Measurements from ENCODE around the gene HNRNPM.

Gene HNRNPM

GRCh38 chr19:8499048-8499833, 54.5 kb downstream of the HNRNPM start:
- in situ Hi-C loops (cut with MboI; ENCODE audit: low sequenced_read_pairs, unreplicated experiment), result no loop called here
- TF ChIP-seq, protein P1, sequence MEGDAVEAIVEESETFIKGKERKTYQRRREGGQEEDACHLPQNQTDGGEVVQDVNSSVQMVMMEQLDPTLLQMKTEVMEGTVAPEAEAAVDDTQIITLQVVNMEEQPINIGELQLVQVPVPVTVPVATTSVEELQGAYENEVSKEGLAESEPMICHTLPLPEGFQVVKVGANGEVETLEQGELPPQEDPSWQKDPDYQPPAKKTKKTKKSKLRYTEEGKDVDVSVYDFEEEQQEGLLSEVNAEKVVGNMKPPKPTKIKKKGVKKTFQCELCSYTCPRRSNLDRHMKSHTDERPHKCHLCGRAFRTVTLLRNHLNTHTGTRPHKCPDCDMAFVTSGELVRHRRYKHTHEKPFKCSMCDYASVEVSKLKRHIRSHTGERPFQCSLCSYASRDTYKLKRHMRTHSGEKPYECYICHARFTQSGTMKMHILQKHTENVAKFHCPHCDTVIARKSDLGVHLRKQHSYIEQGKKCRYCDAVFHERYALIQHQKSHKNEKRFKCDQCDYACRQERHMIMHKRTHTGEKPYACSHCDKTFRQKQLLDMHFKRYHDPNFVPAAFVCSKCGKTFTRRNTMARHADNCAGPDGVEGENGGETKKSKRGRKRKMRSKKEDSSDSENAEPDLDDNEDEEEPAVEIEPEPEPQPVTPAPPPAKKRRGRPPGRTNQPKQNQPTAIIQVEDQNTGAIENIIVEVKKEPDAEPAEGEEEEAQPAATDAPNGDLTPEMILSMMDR (IDR thresholded peaks at IDR 0.05; ENCODE audit: borderline replicate concordance, control extremely low read depth, extremely low read depth, insufficient read depth, missing control alignments), result no peak

DNA sequence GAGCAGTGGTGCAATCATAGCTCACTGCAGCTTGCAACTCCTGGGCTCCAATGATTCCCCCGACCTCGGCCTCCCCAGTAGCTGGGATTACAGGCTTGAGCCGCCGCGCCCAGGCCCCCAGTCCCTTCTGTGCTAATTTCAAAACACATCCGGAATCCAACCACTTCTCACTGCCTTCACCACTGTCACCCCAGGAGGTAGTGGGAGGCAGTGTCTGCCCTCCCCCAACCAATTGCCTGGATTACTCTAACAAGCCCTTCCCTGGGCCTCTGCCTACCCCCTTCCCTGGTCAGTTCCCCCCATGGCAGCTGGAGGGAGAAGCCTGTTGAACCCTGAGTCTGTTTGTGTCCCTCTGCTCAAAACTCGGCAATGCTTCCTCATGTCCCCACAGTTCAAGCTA, 55.4 kb downstream of the HNRNPM start:
- DNase-seq (ENCODE audit: low spot score), result no peak
- TF ChIP-seq, protein P1 (IDR thresholded peaks at IDR 0.05; ENCODE audit: borderline replicate concordance, control extremely low read depth, extremely low read depth, insufficient read depth, missing control alignments), result no peak
- in situ Hi-C loops (cut with MboI; ENCODE audit: low sequenced_read_pairs, unreplicated experiment), result no loop called here

More at GRCh38 chr19:8499048-8499833, 54.5 kb downstream of the HNRNPM start:
- DNase-seq (ENCODE audit: low spot score), result no peak

- DNase-seq (ENCODE audit: low spot score), result no peak
- in situ Hi-C loops (cut with MboI; ENCODE audit: low sequenced_read_pairs, unreplicated experiment), result no loop called here
- TF ChIP-seq, protein P1 (IDR thresholded peaks at IDR 0.05; ENCODE audit: borderline replicate concordance, control extremely low read depth, extremely low read depth, insufficient read depth, missing control alignments), result no peak
These were observed 56.7 kb downstream of the HNRNPM start for GRCh38 chr19:8501516-8501915.

- no peak for DNase-seq (ENCODE audit: low spot score)
- in situ Hi-C loops (cut with MboI; ENCODE audit: low sequenced_read_pairs, unreplicated experiment), result no loop called here
These were observed 57.2 kb downstream of the HNRNPM start for GRCh38 chr19:8501981-8502380.

DNA sequence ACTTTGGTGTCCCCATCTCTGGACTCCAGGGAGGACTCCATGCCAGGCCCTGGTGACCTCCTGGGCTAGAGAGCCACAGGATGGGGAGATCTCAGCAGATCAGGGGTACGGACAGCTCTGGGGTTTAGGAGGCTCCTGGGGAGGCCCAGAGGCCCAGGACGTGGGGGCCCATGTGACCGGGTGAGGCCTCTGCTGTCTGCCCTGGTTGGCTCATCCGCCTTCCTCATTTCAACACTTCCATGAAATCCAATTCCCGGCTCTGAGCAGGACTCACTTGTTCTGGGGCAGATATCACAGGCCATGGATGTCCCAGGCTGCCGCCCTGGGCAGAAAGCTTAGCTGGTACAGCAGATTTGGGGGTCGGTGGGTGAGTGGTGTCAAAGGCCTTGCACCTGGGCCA, 58.7 kb downstream of the HNRNPM start:
- in situ Hi-C loops (cut with MboI; ENCODE audit: low sequenced_read_pairs, unreplicated experiment), result no loop called here
- TF ChIP-seq, protein P1 (IDR thresholded peaks at IDR 0.05; ENCODE audit: borderline replicate concordance, control extremely low read depth, extremely low read depth, insufficient read depth, missing control alignments), result no peak
- no peak for DNase-seq (ENCODE audit: low spot score)

More at GRCh38 chr19:8501981-8502380, 57.2 kb downstream of the HNRNPM start:
- TF ChIP-seq, protein P1 (IDR thresholded peaks at IDR 0.05; ENCODE audit: borderline replicate concordance, control extremely low read depth, extremely low read depth, insufficient read depth, missing control alignments), result no peak

- in situ Hi-C loops (cut with MboI; ENCODE audit: low sequenced_read_pairs, unreplicated experiment), result no loop called here
- DNase-seq (ENCODE audit: low spot score), result peak; percentile 72
- TF ChIP-seq, protein P1 (IDR thresholded peaks at IDR 0.05; ENCODE audit: borderline replicate concordance, control extremely low read depth, extremely low read depth, insufficient read depth, missing control alignments), result no peak
These were observed 59.4 kb downstream of the HNRNPM start for GRCh38 chr19:8504171-8504570.
